Gastroesophageal sphincter (tissue), 4 donors: Measurements from ENCODE around the gene CHST9. TPM values are rescaled to one million over a fixed set of nuclear protein-coding genes. Genes with fewer than 3 reads are reported as not detected.
"Not testable (repeated sequence)": the region's sequence is repeated elsewhere in the genome, so short reads cannot be mapped to it uniquely, and the experiment has no call there.

Experiments
- ATAC-seq: fragments of 150-250 bp; one replicate; pipeline ENCODE4 v1.9.1; 2016; ENCODE audit warnings: mild to moderate bottlenecking, moderate library complexity
- H3K27ac ChIP-seq, 4 donors: fragments of 200-600 bp; sonication (generic) in 3 of 4; 1 replicate in 3 of 4; 2 replicates in 1 of 4; pipeline ENCODE4 v1.5.1; 2016 to 2019
- H3K27me3 ChIP-seq: fragments of 200-600 bp; sonication (generic); one replicate; pipeline ENCODE4 v1.5.1; 2019
- H3K36me3 ChIP-seq, 2 donors: fragments of 200-600 bp; sonication (generic); one replicate each; pipeline ENCODE4 v1.5.1; 2019; ENCODE audit warnings: control low read depth in 1 of 2
- H3K4me1 ChIP-seq, 3 donors: fragments of 200-600 bp; sonication (generic); 1 replicate in 2 of 3; 2 replicates in 1 of 3; pipeline ENCODE4 v1.5.1; 2016 to 2019; ENCODE audit warnings: control low read depth in 2 of 3
- H3K4me3 ChIP-seq, 2 donors: fragments of 200-600 bp; sonication (generic); one replicate each; pipeline ENCODE4 v1.5.1; 2019; ENCODE audit warnings: mild to moderate bottlenecking in 1 of 2, moderate library complexity in 1 of 2
- H3K9me3 ChIP-seq, 3 donors: fragments of 200-600 bp; sonication (generic); one replicate each; pipeline ENCODE4 v1.5.1; 2017 to 2019; ENCODE audit warnings: control low read depth in 2 of 3
- EP300 ChIP-seq: sonication (generic); formaldehyde crosslinking; IDR thresholded peaks from one replicate; pipeline ENCODE4 v1.6.1; 2017; ENCODE audit warnings: antibody characterized with exemption, mild to moderate bottlenecking
- POLR2A ChIP-seq, 2 donors: fragments of 450-650 bp; IDR thresholded peaks; one replicate each; pipeline ENCODE4 v1.6.1; 2017; ENCODE audit warnings: antibody characterized with exemption in 2 of 2, mild to moderate bottlenecking in 2 of 2, moderate library complexity in 1 of 2
- POLR2AphosphoS5 ChIP-seq: sonication (generic); formaldehyde crosslinking; IDR thresholded peaks from one replicate; pipeline ENCODE4 v1.6.1; 2017; ENCODE audit warnings: antibody characterized with exemption
- WGBS, 2 donors: methylation state at CpG; one replicate each; pipeline ENCODE4 v1.1.5; 2018; ENCODE audit warnings: low coverage in 1 of 2; 5-methylcytosine and 5-hydroxymethylcytosine counted together
- total RNA-seq, 4 donors: library from RNA; depleted of rRNA; stranded (reverse); fragments of >200 nt; gene quantifications; one replicate each; pipeline ENCODE4 v1.1.0, GENCODE V29; 2016
- TF ChIP-seq, protein P1 (sequence below), 4 experiments: fragments of 200-600 bp in 2 of 4; fragments of 450-650 bp in 2 of 4; sonication (generic) in 1 of 4; IDR thresholded peaks; one replicate each; pipeline ENCODE4 v1.5.1; 2017 to 2019; ENCODE audit warnings: antibody characterized with exemption in 4 of 4, mild to moderate bottlenecking in 2 of 4, moderate library complexity in 2 of 4

The CHST9 gene, protein sequence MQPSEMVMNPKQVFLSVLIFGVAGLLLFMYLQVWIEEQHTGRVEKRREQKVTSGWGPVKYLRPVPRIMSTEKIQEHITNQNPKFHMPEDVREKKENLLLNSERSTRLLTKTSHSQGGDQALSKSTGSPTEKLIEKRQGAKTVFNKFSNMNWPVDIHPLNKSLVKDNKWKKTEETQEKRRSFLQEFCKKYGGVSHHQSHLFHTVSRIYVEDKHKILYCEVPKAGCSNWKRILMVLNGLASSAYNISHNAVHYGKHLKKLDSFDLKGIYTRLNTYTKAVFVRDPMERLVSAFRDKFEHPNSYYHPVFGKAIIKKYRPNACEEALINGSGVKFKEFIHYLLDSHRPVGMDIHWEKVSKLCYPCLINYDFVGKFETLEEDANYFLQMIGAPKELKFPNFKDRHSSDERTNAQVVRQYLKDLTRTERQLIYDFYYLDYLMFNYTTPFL
- total RNA-seq, result 1 to 10 TPM in 2 of 4 donors, under 1 TPM in 2; 0.62 to 7.2 (median 0.95) TPM

DNA sequence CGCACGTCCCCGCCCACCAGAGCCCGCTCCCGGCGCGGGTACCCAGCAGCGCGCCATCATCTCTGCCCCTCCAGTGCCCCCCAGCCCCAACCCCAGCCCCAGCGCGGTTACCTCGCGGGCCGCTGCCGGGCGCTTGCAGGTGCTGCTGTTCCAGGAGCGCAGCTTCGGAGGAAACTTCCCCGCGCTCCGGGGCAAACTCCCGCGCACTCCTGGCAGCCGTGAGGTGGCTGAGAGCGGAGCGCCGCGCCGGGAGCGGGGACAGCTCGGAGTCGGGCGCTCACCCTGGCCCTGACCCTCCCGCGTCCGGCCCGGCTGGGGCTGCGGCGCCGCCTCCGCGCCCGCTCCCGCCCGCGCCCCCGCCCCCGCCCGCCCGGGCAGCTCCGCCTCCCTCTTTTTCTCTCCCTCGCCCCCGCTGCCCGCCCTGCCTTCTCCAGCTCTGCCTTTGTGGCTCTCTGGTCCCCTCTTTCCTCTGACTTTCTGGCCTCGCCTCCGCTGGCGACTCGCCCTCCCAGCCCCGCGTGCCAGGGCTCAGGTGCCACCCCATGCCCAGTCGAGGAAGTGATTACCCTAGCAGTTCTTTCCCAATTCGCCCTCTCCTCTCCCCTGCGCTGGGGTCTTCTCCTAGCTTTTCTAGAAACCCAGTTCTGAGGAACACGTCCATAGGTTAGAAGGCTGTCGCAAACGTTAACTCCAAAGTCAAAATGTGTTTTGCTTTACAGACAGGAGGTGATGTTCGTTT lies at the start of gene CHST9:
Gene CHST9 (minus strand): TSS at position 284 of the 739 bp plus-strand sequence. CDS start 42,499 bp downstream, outside the sequence.
- H3K9me3 ChIP-seq, result no peaks in the 10 kb centered on the region
- 20 to 38% methylated on average over 7 to 10 of the region's 67 CpGs for WGBS, 2 donors
- peak within 1 kb of the TSS in 1 of 4 donors; percentile 33 for H3K27ac ChIP-seq
- H3K4me3 ChIP-seq, result peak within 1 kb of the TSS; percentile 11 to 54
- ATAC-seq, result no peak
- H3K36me3 ChIP-seq, result no peaks in the 10 kb centered on the region
- H3K4me1 ChIP-seq, result peaks cover 0 to 10% (median 7%) of the 10 kb centered on the region in 3 donors
- TF ChIP-seq EP300 (no peak), POLR2AphosphoS5 (no peak), POLR2A (IDR thresholded peaks at IDR 0.05) (no peak)
- TF ChIP-seq, protein P1, sequence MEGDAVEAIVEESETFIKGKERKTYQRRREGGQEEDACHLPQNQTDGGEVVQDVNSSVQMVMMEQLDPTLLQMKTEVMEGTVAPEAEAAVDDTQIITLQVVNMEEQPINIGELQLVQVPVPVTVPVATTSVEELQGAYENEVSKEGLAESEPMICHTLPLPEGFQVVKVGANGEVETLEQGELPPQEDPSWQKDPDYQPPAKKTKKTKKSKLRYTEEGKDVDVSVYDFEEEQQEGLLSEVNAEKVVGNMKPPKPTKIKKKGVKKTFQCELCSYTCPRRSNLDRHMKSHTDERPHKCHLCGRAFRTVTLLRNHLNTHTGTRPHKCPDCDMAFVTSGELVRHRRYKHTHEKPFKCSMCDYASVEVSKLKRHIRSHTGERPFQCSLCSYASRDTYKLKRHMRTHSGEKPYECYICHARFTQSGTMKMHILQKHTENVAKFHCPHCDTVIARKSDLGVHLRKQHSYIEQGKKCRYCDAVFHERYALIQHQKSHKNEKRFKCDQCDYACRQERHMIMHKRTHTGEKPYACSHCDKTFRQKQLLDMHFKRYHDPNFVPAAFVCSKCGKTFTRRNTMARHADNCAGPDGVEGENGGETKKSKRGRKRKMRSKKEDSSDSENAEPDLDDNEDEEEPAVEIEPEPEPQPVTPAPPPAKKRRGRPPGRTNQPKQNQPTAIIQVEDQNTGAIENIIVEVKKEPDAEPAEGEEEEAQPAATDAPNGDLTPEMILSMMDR (IDR thresholded peaks at IDR 0.05), result no peak
- H3K27me3 ChIP-seq, result peaks cover 37% of the 10 kb centered on the region

DNA sequence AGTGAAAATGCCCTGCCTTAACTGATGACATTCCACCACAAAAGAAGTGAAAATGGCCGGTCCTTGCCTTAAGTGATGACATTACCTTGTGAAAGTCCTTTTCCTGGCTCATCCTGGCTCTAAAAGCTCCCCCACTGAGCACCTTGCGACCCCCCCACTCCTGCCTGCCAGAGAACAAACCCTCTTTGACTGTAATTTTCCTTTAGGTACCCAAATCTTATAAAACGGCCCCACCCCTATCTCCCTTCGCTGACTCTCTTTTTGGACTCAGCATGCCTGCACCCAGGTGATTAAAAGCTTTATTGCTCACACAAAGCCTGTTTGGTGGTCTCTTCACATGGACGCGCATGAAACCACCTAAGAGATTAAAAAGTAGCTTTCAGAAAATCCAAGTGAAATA lies 47.2 kb upstream of the CHST9 start:
- WGBS, 2 donors, result 59 to 81% methylated on average over 6 of the region's 6 CpGs
- not testable (repeated sequence) for H3K27me3 ChIP-seq, H3K9me3 ChIP-seq, H3K36me3 ChIP-seq, H3K4me3 ChIP-seq, H3K27ac ChIP-seq, ATAC-seq, H3K4me1 ChIP-seq

DNA sequence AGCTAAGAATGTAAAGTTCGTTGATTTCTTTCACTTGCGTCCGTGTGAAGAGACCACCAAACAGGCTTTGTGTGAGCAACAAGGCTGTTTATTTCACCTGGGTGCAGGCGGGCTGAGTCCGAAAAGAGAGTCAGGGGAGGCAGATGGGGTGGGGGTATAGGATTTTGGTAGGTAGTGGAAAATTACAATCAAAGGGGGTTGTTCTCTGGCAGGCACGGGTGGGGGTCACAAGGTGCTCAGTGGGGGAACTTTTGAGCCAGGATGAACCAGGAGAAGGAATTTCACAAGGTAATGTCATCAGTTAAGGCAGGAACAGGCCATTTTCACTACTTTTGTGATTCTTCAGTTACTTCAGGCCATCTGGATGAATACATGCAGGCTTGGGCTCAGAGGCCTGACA lies 46.6 kb upstream of the CHST9 start:
- H3K9me3 ChIP-seq, ATAC-seq, H3K27ac ChIP-seq, H3K27me3 ChIP-seq, H3K4me3 ChIP-seq, H3K36me3 ChIP-seq, H3K4me1 ChIP-seq: not testable (repeated sequence)
- WGBS, 2 donors, result 33 to 64% methylated on average over 1 to 6 of the region's 6 CpGs

DNA sequence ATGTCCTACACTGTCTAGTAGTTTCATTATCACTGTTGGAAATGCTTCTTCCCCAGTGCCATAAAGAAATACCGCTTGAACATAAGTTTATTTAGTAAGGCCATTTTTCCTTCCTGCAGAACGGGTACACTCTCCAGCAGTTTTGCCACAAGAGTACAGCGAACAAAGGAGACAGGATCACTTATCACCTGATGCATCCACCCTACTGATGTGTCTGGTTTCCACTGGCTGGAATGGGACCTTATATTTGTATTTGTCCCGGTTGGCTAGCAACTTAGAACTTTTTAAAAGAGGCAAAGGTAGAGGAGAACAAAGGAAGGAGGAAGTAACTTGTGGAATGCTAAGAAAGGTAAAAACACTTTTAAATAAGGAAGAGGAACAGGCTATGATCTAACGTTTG lies 46.1 kb upstream of the CHST9 start:
- 73 to 100% methylated on average over 1 to 5 of the region's 5 CpGs for WGBS, 2 donors
- not testable (repeated sequence) for H3K27me3 ChIP-seq, H3K9me3 ChIP-seq, H3K36me3 ChIP-seq, H3K4me1 ChIP-seq, H3K27ac ChIP-seq, H3K4me3 ChIP-seq, ATAC-seq

DNA sequence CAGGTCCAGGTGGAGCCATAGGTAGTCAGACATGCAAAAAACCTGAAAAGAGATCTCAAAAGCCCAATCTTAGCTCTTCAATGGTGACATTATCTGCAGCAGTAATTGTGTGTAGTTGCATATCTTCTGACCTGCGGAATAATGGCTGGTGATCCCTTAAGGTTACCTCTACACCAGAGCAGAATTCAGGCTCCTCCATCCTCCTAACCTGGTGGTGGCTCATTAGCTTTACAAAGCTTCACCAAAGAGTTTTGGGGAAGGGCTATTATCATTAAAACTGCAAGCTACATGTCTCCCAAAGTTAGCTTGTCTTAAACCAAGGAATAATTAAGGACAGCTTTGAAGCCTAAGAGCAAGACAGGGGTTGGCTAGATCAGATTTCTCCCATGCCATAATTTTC lies 42.6 kb upstream of the CHST9 start:
- Histone ChIP-seq H3K36me3 (no peaks in the 10 kb centered on the region), H3K4me1 (no peaks in the 10 kb centered on the region), H3K4me3 (no peak overlapping the region), H3K27ac (no peak overlapping the region), H3K27me3 (no peaks in the 10 kb centered on the region), H3K9me3 (no peaks in the 10 kb centered on the region)
- WGBS, 2 donors, result 80 to 89% methylated on average over 1 of the region's 1 CpG
- TF ChIP-seq POLR2A (IDR thresholded peaks at IDR 0.05) (no peak), EP300 (no peak), POLR2AphosphoS5 (no peak)
- TF ChIP-seq, protein P1 (IDR thresholded peaks at IDR 0.05), result no peak
- no peak for ATAC-seq

DNA sequence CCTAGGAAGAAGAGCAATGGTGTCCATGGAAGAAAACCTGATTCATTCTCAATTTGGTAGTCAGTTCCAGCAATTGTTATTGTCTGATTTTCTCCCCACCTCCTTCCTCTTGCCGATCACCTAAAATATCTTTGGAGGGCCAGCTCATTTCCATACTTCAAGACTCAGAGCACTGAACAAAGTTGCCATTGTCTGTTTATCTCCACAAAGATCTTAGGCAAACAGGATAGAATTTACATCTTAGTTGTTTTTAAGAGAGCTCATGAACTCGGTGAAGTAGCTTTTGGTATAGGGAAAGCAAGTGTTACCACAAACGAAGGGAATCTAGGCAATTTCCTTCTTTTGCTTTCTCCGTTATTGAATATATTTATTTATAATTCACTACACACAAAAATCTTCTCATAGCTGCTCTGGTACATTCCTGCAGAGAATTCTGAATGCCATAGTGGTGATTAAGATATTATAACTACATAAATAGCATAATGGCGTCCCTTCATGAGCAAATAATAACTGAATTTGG lies 41.5 kb upstream of the CHST9 start:
- no peaks in the 10 kb centered on the region for H3K9me3 ChIP-seq
- H3K4me3 ChIP-seq, result no peak overlapping the region
- no peaks in the 10 kb centered on the region for H3K4me1 ChIP-seq
- H3K27me3 ChIP-seq, result no peaks in the 10 kb centered on the region
- 66 to 80% methylated on average over 4 to 5 of the region's 5 CpGs for WGBS, 2 donors
- TF ChIP-seq POLR2AphosphoS5 (no peak), EP300 (no peak), POLR2A (IDR thresholded peaks at IDR 0.05) (no peak)
- TF ChIP-seq, protein P1 (IDR thresholded peaks at IDR 0.05), result no peak
- no peaks in the 10 kb centered on the region for H3K36me3 ChIP-seq
- no peak overlapping the region for H3K27ac ChIP-seq
- no peak for ATAC-seq
